DMS 273 (cell line): ENCODE results near the gene MSI2.
A peak's percentile ranks its signal among the peaks of the same experiment; 100 is the strongest.

ENCODE experiments used
- DNase-seq: peaks from one replicate; lab custom pipeline; 2025; ENCODE audit not compliant: unreplicated experiment; lab: John Stamatoyannopoulos, UW

MSI2 gene

GRCh38 chr17:57407287-57408070, 151.2 kb downstream of the MSI2 start:
- DNase-seq, result no peak

DNA sequence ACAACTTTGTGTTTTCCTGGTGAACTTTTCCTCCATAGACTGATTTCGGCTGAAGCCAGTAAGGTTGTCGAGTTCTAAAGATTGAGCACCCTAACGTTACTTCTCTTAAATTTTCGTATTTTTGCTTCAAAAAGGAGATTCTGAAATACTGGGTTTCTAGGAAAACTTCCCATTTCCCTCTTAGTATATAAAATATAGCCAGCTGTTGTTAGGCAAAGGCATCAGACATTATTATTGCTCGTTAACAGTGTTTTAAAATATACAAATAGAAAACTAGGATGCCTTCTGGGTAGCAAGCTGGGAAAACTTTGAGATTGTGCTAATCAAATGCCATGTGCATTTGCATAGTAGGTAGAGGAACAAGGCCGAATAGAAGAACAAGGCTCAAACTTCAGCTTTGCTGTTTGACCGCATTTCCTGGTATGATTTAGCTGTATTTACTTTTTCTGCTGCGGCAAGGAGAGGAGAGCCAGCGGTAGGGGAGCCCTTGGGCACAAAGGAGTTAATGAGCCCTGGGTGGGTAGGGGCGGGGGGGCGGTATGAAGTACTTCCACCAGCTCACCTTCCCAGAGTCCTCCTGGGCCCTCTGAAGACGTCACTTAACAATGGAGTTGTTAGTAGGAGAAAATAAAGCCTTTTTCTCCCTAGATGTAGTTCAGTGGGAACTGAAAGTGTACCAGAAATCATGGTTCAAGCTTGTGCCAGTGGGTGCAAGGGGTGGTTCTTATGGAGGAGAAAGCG, 151.9 kb downstream of the MSI2 start:
- no peak for DNase-seq

GRCh38 chr17:57410169-57410568, 153.8 kb downstream of the MSI2 start:
- no peak for DNase-seq

GRCh38 chr17:57412520-57413096, 156.3 kb downstream of the MSI2 start:
- no peak for DNase-seq

DNA sequence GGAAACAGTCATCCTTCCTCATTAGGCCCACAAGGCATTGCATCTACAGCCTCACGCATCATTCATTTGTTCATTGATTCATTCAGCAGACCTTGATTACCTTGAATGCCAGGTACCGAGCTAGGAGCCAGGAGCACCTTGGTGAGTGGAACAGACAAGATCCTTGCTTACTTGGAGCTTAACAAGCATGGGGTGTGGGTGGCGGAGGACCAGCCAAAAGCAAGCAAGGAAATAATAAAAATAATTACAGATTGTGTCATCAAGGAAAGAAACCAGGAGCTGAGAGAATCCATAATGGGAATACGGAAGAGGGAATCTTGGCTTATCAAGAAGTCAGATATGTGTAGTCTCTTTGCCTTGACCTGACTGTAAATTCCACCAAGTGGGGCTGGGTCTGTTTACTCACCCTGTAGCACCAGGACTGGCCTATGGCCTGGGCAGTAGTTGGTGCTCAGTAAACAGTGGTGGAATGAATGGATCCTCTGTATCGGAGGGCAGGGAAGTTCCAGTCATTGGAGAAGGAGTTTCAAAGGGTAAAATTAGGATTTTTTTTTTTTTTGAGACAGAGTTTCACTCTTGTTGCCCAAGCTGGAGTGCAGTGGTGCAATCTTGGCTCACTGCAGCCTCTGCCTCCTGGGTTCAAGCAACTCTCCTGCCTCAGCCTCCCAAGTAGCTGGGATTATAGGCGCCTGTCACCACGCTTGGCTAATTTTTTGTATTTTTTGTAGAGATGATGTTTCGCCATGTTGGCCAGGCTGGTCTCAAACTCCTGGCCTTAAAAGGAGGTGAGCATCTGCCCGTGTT, 157.7 kb downstream of the MSI2 start:
- DNase-seq, result no peak

DNA sequence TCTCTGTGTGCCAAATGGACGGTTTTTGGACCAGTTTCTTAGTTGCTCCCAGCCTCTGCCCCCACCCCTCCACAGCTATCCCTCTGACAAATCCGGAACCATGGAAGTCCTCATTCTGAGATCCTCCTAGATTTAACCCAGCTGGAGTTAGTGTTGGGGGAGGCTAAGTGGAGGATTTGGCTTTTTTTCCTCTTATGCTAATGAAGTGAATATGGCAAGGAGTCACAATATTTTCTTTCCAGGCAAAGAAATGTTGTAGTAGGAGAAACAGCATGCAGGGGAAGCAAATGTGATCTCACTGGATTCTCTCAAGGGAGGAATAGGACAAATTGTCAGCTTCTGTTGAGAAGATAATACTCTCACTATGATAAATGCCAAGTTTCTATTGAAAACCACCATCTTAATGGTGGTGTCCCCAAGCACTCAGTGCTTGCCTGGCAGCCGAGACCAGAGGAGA, 159.5 kb downstream of the MSI2 start:
- no peak for DNase-seq

GRCh38 chr17:57416369-57416768, 160.0 kb downstream of the MSI2 start:
- no peak for DNase-seq

- DNase-seq, result no peak
Observed at GRCh38 chr17:57417956-57418355, 161.6 kb downstream of the MSI2 start.

DNA sequence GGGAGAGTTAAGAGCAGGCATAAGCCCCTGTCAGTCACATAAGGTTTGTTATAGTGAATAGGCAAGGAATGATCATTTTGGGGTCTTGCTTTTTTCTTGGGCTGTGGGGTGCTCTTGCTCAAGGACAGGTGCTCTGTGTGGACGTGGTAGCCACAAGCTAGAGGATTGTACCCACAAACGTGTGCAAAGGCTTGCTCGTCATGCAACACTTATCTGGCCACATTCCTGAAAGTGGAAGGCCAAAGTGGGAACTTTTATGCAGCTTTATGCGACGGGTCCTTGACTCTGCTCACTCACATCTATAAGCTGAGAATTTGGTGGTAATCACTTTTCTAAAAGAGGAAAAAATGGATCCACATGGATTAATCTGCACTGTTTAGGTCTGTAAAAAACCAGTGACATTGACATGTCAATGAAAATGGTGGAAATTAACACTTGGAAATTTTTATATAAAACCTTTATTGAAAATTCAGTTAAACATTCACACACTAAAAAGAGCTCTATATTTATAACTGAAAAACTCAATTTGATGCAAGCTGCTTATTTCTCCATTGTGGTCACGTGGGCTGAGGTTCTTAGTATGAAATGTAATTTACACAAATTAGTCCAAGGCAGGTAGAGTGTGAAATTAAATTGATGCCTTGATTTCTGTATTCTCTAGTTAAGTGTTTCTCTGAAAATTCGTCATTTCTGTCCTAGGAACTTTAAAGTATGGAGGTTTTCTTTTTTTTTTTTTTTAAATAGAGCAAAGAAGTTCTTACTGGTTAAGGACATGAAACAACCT, 162.3 kb downstream of the MSI2 start:
- DNase-seq, result no peak

DNA sequence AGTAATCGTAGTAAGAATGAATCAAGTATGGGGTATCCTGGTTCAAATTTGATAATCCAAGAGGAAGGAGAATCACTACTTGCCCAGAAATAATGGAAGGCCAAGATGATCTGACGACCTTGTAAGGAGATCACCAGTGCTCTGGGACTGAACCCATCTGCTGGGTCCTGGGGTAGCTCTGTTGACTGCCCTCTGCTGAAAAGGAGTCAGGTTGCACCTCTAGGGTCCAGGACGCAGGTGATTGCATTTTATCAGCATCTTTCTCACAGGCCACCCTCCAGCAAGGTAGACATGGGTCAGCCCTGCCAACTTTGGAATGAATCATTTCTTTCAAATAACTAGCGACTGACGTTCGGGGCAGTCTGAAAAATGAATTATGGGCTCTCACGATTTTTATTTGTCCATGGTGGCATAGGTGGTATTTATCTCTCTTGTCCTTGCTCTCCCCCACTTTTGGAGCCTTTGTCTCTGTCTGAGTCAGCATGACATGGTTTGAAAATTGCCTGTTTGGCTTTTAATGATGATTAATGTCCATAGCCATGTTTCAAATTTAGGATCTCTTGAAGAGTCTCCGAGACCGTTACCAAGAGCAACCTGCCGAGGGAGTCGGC, 163.7 kb downstream of the MSI2 start:
- DNase-seq, result peak; percentile 51

GRCh38 chr17:57420734-57421717, 164.7 kb downstream of the MSI2 start:
- peak; percentile 93 for DNase-seq

- DNase-seq, result no peak
Observed at GRCh38 chr17:57422574-57423164, 166.3 kb downstream of the MSI2 start.

GRCh38 chr17:57423541-57423940, 167.2 kb downstream of the MSI2 start:
- no peak for DNase-seq

DNA sequence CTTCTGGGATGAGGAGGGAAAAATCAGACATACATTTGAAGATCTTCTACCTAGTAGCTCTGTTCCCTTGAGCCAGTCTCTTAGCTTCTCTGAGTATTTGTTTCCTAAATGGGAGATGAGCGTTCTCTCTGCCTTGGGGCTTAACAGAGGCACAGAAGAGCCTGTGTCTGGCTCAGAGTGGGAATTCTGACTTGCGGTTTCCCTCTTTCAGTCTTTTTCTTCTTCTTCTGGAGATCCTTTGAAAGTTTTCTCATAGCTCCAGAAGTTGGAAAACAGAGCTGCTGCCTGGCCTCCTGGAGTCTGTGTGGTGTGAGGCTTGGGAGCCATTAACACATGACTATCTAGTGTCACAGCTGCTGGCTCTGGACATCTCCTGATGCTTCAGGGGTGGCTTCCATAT, 167.9 kb downstream of the MSI2 start:
- no peak for DNase-seq

DNA sequence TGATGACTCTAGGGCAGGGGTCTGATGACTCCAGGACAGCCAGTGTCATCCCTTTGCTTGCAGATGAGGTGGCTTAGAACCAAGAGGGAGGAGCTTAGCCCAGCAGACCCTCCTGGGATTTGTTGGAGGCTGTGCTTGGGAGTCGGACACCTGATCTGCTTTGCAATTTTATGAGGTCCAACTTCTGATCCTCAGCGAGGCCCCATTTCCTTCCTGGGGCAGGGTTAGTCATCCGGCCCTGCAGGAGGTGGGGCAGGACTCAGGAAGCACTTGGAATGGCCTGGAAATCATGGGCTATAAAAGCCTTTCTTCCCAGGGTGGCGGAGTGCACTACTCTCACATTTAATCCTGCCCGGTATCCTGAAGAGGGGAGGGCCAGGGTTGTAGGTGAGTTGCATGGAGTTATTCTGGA, 168.5 kb downstream of the MSI2 start:
- peak; percentile 14 for DNase-seq

GRCh38 chr17:57425431-57425830, 169.1 kb downstream of the MSI2 start:
- DNase-seq, result no peak

- no peak for DNase-seq
Observed at GRCh38 chr17:57425903-57426880, 169.9 kb downstream of the MSI2 start.
